ENCODE data around the gene EIF4H.

DNA sequence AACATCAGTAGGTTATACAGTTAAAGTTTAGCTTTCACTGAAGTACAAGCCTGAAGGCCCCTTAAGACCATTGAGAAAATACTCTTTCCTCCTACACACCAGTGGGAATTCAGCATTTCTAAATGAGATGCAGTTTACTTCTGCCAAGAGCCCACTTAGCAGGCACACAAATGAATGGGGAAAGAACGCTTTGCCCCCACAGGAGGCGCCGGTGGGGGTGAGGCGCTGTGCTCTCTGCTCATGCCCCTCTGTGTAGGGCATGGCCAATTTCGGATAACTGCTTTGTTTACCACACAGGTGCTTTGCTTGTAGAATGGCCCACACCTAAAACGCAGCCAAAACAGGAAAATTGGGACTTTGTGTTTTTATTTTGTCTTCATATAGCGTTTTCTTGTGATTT, 19.8 kb downstream of the EIF4H start:
- TF ChIP-seq, protein P1, sequence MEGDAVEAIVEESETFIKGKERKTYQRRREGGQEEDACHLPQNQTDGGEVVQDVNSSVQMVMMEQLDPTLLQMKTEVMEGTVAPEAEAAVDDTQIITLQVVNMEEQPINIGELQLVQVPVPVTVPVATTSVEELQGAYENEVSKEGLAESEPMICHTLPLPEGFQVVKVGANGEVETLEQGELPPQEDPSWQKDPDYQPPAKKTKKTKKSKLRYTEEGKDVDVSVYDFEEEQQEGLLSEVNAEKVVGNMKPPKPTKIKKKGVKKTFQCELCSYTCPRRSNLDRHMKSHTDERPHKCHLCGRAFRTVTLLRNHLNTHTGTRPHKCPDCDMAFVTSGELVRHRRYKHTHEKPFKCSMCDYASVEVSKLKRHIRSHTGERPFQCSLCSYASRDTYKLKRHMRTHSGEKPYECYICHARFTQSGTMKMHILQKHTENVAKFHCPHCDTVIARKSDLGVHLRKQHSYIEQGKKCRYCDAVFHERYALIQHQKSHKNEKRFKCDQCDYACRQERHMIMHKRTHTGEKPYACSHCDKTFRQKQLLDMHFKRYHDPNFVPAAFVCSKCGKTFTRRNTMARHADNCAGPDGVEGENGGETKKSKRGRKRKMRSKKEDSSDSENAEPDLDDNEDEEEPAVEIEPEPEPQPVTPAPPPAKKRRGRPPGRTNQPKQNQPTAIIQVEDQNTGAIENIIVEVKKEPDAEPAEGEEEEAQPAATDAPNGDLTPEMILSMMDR (IDR thresholded peaks at IDR 0.05) = no peak
- TF ChIP-seq EZH2 (IDR thresholded peaks at IDR 0.05; ENCODE audit: borderline replicate concordance, insufficient read depth, low read depth, low read length, poor library complexity, severe bottlenecking) = no peak

Data from B cell (primary cell).